ENCODE results near the gene FBXL16.

FBXL16 gene

DNA sequence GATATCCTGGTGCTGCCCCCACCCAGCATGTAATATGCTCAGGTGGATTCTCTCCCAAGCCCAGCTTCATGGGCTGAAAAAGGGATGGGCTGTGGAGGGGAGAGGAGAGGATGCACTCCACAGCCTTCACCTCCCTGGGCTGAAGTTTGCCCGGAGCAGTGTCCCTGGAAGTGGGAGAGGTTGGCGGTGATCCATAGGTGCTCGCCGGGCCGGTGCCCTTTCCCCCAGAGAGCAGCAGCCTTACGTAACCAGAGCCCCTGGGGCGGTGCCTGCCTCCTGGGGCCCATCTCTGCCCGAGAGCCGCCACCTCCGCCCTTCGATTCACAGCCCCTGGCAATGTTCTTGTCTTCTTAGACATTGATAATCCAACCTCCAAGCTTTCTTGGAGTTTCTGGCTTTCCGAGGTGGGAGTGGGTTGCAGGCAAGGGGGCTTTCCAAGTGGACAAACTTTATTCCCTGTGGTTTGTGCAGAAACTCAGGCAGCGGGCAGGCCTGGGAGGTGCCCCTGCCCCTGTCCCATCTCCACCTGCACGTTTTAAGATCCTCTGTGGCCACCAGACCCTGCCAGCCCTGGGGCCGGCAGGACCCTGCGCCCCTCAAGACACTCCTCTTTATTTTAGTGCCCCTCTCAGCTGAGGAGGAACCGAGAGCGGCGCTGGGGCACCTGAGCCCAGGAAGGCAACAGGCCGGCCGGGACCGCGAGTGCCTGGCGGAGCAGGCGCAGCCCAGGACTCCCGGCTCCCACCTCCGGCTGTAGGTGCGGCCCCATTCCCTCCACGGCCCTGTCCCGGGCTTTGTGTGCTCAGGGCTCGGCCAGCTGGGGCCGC is 59.5 kb downstream of the FBXL16 start:
- DNase-seq (ENCODE audit: low read depth in 1 of 2, low spot score in 1 of 2), result no peak

DNA sequence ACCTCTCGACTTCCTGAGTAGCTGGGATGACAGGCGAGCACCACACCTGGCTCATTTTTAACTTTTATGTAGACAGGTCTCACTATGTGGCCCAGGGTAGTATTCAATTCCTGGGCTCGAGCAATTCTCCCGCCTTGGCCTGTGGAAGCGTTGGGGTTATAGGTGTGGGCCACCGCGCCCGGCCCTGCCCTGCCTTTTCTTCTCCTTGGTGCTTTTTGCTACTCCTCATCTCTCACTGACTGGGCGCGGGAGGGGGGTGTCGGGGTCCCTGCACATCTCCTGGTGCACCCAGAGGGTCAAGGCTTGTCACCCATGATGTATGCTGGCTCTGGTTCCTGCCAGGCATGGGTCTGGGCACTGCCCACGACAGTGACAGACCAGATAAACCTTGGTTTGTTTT is 61.0 kb downstream of the FBXL16 start:
- no peak for DNase-seq (ENCODE audit: low read depth in 1 of 2, low spot score in 1 of 2)

DNA sequence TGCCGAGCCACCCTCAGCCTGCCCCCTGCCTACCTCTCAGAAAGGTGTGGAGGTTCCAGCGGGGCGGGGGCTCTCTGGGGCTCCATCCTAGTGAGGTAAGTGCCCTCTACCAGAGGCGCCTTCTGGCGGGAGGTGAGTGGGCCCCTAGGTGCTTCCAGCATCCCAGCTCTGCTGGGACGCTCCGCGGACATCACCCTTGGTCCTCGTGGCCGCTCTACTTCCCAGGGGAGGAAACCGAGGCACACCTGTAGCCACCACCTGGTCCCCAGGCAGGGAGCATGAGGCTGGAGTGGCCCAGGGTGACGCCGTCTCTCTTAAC is 62.6 kb downstream of the FBXL16 start:
- no peak for DNase-seq (ENCODE audit: low read depth in 1 of 2, low spot score in 1 of 2)

All from activated CD4-positive, alpha-beta T cell treated with anti-CD3 and anti-CD28 coated beads, Interleukin-2, amount 50 U/mL, for 24 hours (primary cell).